GM21423 (cell line): ENCODE results near the gene ACTR1A.
"Not testable (repeated sequence)": the region's sequence is repeated elsewhere in the genome, so short reads cannot be mapped to it uniquely, and the experiment has no call there.

Source experiments
- ATAC-seq: cut with Tn5 transposase; IDR thresholded peaks from one replicate; pipeline ENCODE4 v1.9.1; 2021; ENCODE audit warnings: mild to moderate bottlenecking, moderate library complexity; ENCODE audit not compliant: unreplicated experiment

ACTR1A gene

GRCh38 chr10:102502337-102503151, at the start of gene ACTR1A:
TSS of gene ACTR1A (minus strand) at chr10:102502712. CDS start at chr10:102502647, 65 bp downstream.
- ATAC-seq, result peak; percentile 46

GRCh38 chr10:102550636-102551210, 48.2 kb upstream of the ACTR1A start:
- ATAC-seq, result no peak

GRCh38 chr10:102549549-102549948, 47.0 kb upstream of the ACTR1A start:
- no peak for ATAC-seq

GRCh38 chr10:102546606-102547320, 44.3 kb upstream of the ACTR1A start:
- no peak for ATAC-seq

- ATAC-seq, result no peak
These were observed 43.5 kb upstream of the ACTR1A start for GRCh38 chr10:102545997-102546396.

- ATAC-seq, result no peak
These were observed 42.9 kb upstream of the ACTR1A start for GRCh38 chr10:102545265-102545871.

GRCh38 chr10:102542800-102543418, 40.4 kb upstream of the ACTR1A start:
- no peak for ATAC-seq

GRCh38 chr10:102540023-102540422, 37.5 kb upstream of the ACTR1A start:
- ATAC-seq, result no peak

GRCh38 chr10:102538811-102539210, 36.3 kb upstream of the ACTR1A start:
- no peak for ATAC-seq

- ATAC-seq, result no peak
These were observed 35.4 kb upstream of the ACTR1A start for GRCh38 chr10:102537948-102538347.

GRCh38 chr10:102537367-102537766, 34.9 kb upstream of the ACTR1A start:
- ATAC-seq, result peak; percentile 39

- ATAC-seq, result no peak
These were observed 33.1 kb upstream of the ACTR1A start for GRCh38 chr10:102535481-102536147.

- ATAC-seq, result not testable (repeated sequence)
These were observed 32.5 kb upstream of the ACTR1A start for GRCh38 chr10:102534966-102535365.

- no peak for ATAC-seq
These were observed 31.8 kb upstream of the ACTR1A start for GRCh38 chr10:102534333-102534732.

- no peak for ATAC-seq
These were observed 25.0 kb upstream of the ACTR1A start for GRCh38 chr10:102527546-102527945.

GRCh38 chr10:102524746-102525145, 22.2 kb upstream of the ACTR1A start:
- no peak for ATAC-seq

- ATAC-seq, result no peak
These were observed 20.9 kb upstream of the ACTR1A start for GRCh38 chr10:102523250-102524029.

GRCh38 chr10:102522874-102523249, 20.4 kb upstream of the ACTR1A start:
- no peak for ATAC-seq

GRCh38 chr10:102519246-102519825, 16.8 kb upstream of the ACTR1A start:
- ATAC-seq, result no peak
